HepG2 (cell line): ENCODE data around the gene KLHL21. TPM values are rescaled to one million over a fixed set of nuclear protein-coding genes. Genes with fewer than 3 reads are reported as not detected.

ENCODE experiments used
- GATA4 ChIP-seq: sonication (generic); IDR thresholded peaks from 2 replicates; pipeline ENCODE4 v1.6.1; 2016; ENCODE audit warnings: antibody characterized with exemption, low read depth, borderline replicate concordance
- ISX ChIP-seq: sonication (generic); formaldehyde crosslinking; conservative IDR thresholded peaks from 2 replicates; pipeline ENCODE4 v1.5.0; 2020; ENCODE audit warnings: missing genetic modification reagents
- POLR2AphosphoS5 ChIP-seq: IDR thresholded peaks from 2 replicates; pipeline ENCODE4 v1.6.1; 2012; ENCODE audit warnings: low read depth, low read length
- SRY ChIP-seq: sonication (generic); formaldehyde crosslinking; IDR thresholded peaks from 2 replicates; pipeline ENCODE4 v1.8.0; 2022; ENCODE audit warnings: mild to moderate bottlenecking, missing genetic modification reagents
- TFDP2 ChIP-seq: sonication (generic); formaldehyde crosslinking; IDR thresholded peaks from 2 replicates; pipeline ENCODE4 v1.4.0; 2020; ENCODE audit warnings: missing genetic modification reagents
- ZNF335 ChIP-seq: sonication (generic); formaldehyde crosslinking; IDR thresholded peaks from 2 replicates; pipeline ENCODE4 v1.4.0; 2020; ENCODE audit warnings: missing genetic modification reagents
- ZNF350 ChIP-seq: sonication (generic); formaldehyde crosslinking; IDR thresholded peaks from 2 replicates; pipeline ENCODE4 v1.4.0; 2020; ENCODE audit warnings: mild to moderate bottlenecking, low read depth, missing genetic modification reagents, borderline replicate concordance
- ZNF460 ChIP-seq: sonication (generic); formaldehyde crosslinking; IDR thresholded peaks from 2 replicates; pipeline ENCODE4 v1.5.1; 2020; ENCODE audit warnings: missing genetic modification reagents, mild to moderate bottlenecking, borderline replicate concordance
- ZNF512B ChIP-seq: sonication (generic); formaldehyde crosslinking; IDR thresholded peaks from 2 replicates; pipeline ENCODE4 v1.5.1; 2020; ENCODE audit warnings: missing genetic modification reagents, mild to moderate bottlenecking, borderline replicate concordance
- ZSCAN25 ChIP-seq: sonication (generic); formaldehyde crosslinking; IDR thresholded peaks from 2 replicates; pipeline ENCODE4 v1.8.0; 2022; ENCODE audit warnings: mild to moderate bottlenecking, missing genetic modification reagents
- polyA plus RNA-seq, 8 experiments: library from polyadenylated mRNA; depleted of rRNA in 3 of 8; stranded (reverse) in 7 of 8; unstranded in 1 of 8; fragments of >200 nt; fragmentation: Illumina TruSeq in 4 of 8; extraction: Trizol in 4 of 8; gene quantifications; 2 replicates each; pipeline versions ENCODE4 v1.2.1 to v1.2.3, GENCODE V29; 2011 to 2016; ENCODE audit warnings: low read depth in 4 of 8, missing spikeins in 1 of 8, mixed read lengths in 1 of 8; ENCODE audit not compliant: insufficient read depth in 1 of 8
- total RNA-seq, 5 experiments: library from RNA; depleted of rRNA; stranded (reverse); fragments of >200 nt; fragmentation: Illumina TruSeq; extraction: Trizol; gene quantifications; 2 replicates each; pipeline ENCODE4 v1.2.3, GENCODE V29; 2016; ENCODE audit warnings: low read depth in 1 of 5

Gene KLHL21
- total and polyA plus RNA-seq, 2 of the 13 experiments (the other 11 are each of a cell fraction or from before 2014, with no cell fraction given): 14.8 to 25.0 TPM

- TF ChIP-seq TFDP2 (CRISPR knock-in tag) (no peak), ZNF460 (no peak), ZNF512B (CRISPR knock-in tag) (no peak), GATA4 (no peak), ZSCAN25 (CRISPR knock-in tag) (no peak), POLR2AphosphoS5 (no peak), SRY (CRISPR knock-in tag) (no peak), ZNF350 (CRISPR knock-in tag) (no peak), ZNF335 (CRISPR knock-in tag) (no peak), ISX (no peak)
Observed at GRCh38 chr1:6546326-6546725, 56.3 kb downstream of the KLHL21 start (continued).
